Right atrium auricular region (tissue), 2 donors: ENCODE results near the gene ALG2. TPM values are rescaled to one million over a fixed set of nuclear protein-coding genes. Genes with fewer than 3 reads are reported as not detected.

Experiments
- DNase-seq: peaks from one replicate; pipeline ENCODE4 v3.0.0-alpha.2; 2019; ENCODE audit warnings: low spot score
- H3K27ac ChIP-seq, 2 donors: fragments of 200-600 bp; sonication (generic); 1 replicate in 1 of 2; 2 replicates in 1 of 2; pipeline ENCODE4 v1.5.1; 2016 to 2019
- H3K27me3 ChIP-seq, 2 donors: fragments of 200-600 bp; sonication (generic); one replicate each; pipeline versions ENCODE4 v1.5.1 to v1.6.0; 2017 to 2019
- H3K36me3 ChIP-seq: fragments of 200-600 bp; sonication (generic); one replicate; pipeline ENCODE4 v1.5.1; 2016
- H3K4me1 ChIP-seq, 2 donors: fragments of 200-600 bp; sonication (generic); one replicate each; pipeline versions ENCODE4 v1.5.1 to v1.6.0; 2017 to 2019
- H3K4me3 ChIP-seq, 2 donors: fragments of 200-600 bp; sonication (generic); 1 replicate in 1 of 2; 2 replicates in 1 of 2; pipeline ENCODE4 v1.5.1; 2017 to 2019; ENCODE audit warnings: mild to moderate bottlenecking in 1 of 2, moderate library complexity in 1 of 2
- H3K9me3 ChIP-seq, 2 donors: fragments of 200-600 bp; sonication (generic); one replicate each; pipeline ENCODE4 v1.5.1; 2019
- total RNA-seq, 2 donors: library from RNA; depleted of rRNA; stranded (reverse); fragments of >200 nt; gene quantifications; one replicate each; pipeline ENCODE4 v1.1.0, GENCODE V29; 2016
- TF ChIP-seq, protein P1 (sequence below), 2 donors: fragments of 200-600 bp; sonication (generic); IDR thresholded peaks; one replicate each; pipeline ENCODE4 v1.5.1; 2019; ENCODE audit warnings: antibody characterized with exemption in 2 of 2

Gene ALG2
- total RNA-seq, 2 donors from 2014 or later = 21.6 to 26.2 TPM

DNA sequence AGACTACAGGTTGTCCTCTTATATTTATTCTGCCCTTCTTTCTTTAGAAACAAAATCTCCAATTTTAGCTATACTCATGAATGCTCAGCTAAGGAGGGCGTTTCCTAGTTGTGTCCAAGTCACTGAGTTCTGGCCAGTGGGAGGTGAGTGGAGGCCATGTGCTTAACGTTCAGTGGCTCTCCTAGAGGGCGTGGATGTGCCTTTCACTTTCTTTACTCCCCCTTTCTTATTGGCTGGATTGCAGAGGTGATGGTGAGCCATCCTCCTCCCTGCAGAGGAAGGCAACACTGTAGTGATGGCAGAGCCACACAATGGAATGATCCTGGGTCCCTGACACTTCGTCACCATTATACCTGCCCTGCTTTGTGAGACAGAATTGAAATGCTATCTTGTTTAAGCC is 54.6 kb downstream of the ALG2 start:
- Histone ChIP-seq H3K4me1 (no peaks in the 10 kb centered on the region), H3K36me3 (no peaks in the 10 kb centered on the region), H3K9me3 (no peaks in the 10 kb centered on the region), H3K27ac (no peak overlapping the region), H3K27me3 (no peaks in the 10 kb centered on the region), H3K4me3 (no peak overlapping the region)
- TF ChIP-seq, protein P1, sequence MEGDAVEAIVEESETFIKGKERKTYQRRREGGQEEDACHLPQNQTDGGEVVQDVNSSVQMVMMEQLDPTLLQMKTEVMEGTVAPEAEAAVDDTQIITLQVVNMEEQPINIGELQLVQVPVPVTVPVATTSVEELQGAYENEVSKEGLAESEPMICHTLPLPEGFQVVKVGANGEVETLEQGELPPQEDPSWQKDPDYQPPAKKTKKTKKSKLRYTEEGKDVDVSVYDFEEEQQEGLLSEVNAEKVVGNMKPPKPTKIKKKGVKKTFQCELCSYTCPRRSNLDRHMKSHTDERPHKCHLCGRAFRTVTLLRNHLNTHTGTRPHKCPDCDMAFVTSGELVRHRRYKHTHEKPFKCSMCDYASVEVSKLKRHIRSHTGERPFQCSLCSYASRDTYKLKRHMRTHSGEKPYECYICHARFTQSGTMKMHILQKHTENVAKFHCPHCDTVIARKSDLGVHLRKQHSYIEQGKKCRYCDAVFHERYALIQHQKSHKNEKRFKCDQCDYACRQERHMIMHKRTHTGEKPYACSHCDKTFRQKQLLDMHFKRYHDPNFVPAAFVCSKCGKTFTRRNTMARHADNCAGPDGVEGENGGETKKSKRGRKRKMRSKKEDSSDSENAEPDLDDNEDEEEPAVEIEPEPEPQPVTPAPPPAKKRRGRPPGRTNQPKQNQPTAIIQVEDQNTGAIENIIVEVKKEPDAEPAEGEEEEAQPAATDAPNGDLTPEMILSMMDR (IDR thresholded peaks at IDR 0.05) = no peak
- DNase-seq = no peak

Other genes starting within 250 kb of the ALG2 start
- gene TGFBR1, start 116.8 kb downstream of the ALG2 start, total RNA-seq = 10 to 100 TPM in 1 of 2 donors, 1 to 10 TPM in 1; 8.0 to 15.4 TPM
- 10 to 100 TPM; 29.4 to 53.1 TPM for gene SEC61B, start 340 bp upstream of the ALG2 start, total RNA-seq